Measurements from ENCODE around the gene SNRNP48.

Gene SNRNP48

GRCh38 chr6:7624796-7625710 lies 35.1 kb downstream of the SNRNP48 start:
- H3K27me3 ChIP-seq (ENCODE audit: control insufficient read depth, insufficient read depth, low read length), result no peaks in the 10 kb centered on the region
- H3K27ac ChIP-seq (ENCODE audit: low read depth, low read length), result no peak overlapping the region
- H3K9ac ChIP-seq (ENCODE audit: low read length), result no peak overlapping the region
- H3K4me3 ChIP-seq (ENCODE audit: low read length), result no peak overlapping the region
- no peaks in the 10 kb centered on the region for H3K4me1 ChIP-seq (ENCODE audit: control insufficient read depth, insufficient read depth, low read length)
- no peaks in the 10 kb centered on the region for H3K36me3 ChIP-seq (ENCODE audit: control insufficient read depth, insufficient read depth, low read length)

DNA sequence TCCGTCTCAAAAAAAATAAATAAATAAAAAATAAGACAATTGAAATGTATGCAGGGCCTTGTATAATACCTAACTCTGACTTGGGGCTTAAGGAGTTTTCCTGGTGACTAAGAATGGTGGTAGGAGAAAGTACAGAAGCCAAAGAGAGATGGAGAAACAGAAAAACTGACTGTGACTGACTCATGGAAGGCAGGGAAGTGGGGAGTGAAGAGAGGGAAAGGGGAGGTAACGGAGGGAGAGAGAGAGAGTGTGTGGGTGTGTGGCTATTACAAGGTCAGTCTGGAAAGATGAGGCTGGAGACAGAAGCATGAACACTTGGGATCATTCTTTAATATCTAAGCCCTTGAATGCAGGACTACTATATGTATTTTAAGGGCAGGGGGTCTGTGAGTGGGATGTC lies 38.5 kb downstream of the SNRNP48 start:
- H3K4me1 ChIP-seq (ENCODE audit: control insufficient read depth, insufficient read depth, low read length), result no peaks in the 10 kb centered on the region
- H3K36me3 ChIP-seq (ENCODE audit: control insufficient read depth, insufficient read depth, low read length), result no peaks in the 10 kb centered on the region
- no peak overlapping the region for H3K4me3 ChIP-seq (ENCODE audit: low read length)
- H3K27me3 ChIP-seq (ENCODE audit: control insufficient read depth, insufficient read depth, low read length), result no peaks in the 10 kb centered on the region
- H3K27ac ChIP-seq (ENCODE audit: low read depth, low read length), result no peak overlapping the region
- H3K9ac ChIP-seq (ENCODE audit: low read length), result no peak overlapping the region

DNA sequence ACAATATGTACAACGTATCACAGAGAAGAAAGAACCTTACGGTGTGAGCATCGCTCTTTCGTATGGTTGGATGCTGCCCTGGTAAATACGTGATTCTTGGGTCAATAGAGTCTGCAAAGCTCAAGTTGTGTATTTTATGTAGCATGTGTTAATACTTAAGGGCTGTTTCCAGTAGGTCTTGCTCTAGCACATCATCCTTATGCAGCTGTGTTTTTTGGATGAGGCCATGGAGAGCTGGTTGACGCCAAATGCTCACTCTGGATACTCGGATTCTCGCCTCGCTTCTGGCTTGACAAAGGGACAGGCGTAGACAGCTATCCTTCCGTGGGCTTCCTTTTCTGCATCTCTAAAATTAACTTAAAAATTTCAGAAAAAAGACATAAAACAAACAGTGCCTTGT lies 38.9 kb downstream of the SNRNP48 start:
- Histone ChIP-seq H3K27ac (ENCODE audit: low read depth, low read length) (no peak overlapping the region), H3K27me3 (ENCODE audit: control insufficient read depth, insufficient read depth, low read length) (no peaks in the 10 kb centered on the region), H3K36me3 (ENCODE audit: control insufficient read depth, insufficient read depth, low read length) (no peaks in the 10 kb centered on the region), H3K4me1 (ENCODE audit: control insufficient read depth, insufficient read depth, low read length) (no peaks in the 10 kb centered on the region), H3K4me3 (ENCODE audit: low read length) (no peak overlapping the region), H3K9ac (ENCODE audit: low read length) (no peak overlapping the region)

DNA sequence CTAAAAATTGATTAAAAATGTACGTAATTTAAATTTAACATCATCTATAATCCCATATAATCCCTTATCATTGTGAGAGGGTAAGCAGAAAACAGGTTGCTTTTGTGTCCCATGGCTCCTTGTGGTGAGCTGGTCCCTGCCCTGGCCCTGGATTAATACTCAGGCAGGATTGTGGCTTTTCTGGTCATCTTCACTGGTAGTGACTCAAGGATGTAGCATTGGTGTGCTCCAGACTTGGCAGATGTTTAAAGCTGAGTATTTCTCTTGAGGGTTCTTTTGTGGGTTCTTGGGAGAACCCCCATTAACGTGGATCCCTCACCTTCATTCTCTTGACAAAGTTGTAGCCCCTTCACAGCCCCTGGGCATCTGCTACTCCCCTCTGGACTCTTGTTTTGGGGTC lies 39.3 kb downstream of the SNRNP48 start:
- Histone ChIP-seq H3K9ac (ENCODE audit: low read length) (no peak overlapping the region), H3K27ac (ENCODE audit: low read depth, low read length) (no peak overlapping the region), H3K4me1 (ENCODE audit: control insufficient read depth, insufficient read depth, low read length) (no peaks in the 10 kb centered on the region), H3K27me3 (ENCODE audit: control insufficient read depth, insufficient read depth, low read length) (no peaks in the 10 kb centered on the region), H3K36me3 (ENCODE audit: control insufficient read depth, insufficient read depth, low read length) (no peaks in the 10 kb centered on the region), H3K4me3 (ENCODE audit: low read length) (no peak overlapping the region)

DNA sequence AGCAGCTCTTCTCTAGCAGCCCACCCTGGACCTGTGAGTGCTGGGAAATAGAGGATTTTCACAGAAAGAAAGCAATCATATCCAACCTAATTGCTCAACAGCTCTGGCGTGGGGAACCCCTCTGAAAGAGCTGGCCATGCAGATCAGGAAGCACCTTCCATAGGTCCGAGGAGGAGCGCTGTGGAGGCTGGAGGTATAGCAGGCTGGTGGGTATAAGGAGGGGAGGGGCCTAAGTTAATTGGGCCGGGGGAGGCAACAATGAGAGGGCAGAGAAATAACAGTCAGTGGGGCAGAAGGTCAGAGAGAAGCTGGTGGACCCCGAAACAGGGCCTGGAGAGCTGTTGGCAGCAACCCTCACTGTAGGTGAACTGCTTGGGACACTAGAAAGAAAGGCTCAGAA lies 40.8 kb downstream of the SNRNP48 start:
- Histone ChIP-seq H3K4me3 (ENCODE audit: low read length) (no peak overlapping the region), H3K4me1 (ENCODE audit: control insufficient read depth, insufficient read depth, low read length) (no peaks in the 10 kb centered on the region), H3K27ac (ENCODE audit: low read depth, low read length) (no peak overlapping the region), H3K27me3 (ENCODE audit: control insufficient read depth, insufficient read depth, low read length) (no peaks in the 10 kb centered on the region), H3K9ac (ENCODE audit: low read length) (no peak overlapping the region), H3K36me3 (ENCODE audit: control insufficient read depth, insufficient read depth, low read length) (no peaks in the 10 kb centered on the region)

DNA sequence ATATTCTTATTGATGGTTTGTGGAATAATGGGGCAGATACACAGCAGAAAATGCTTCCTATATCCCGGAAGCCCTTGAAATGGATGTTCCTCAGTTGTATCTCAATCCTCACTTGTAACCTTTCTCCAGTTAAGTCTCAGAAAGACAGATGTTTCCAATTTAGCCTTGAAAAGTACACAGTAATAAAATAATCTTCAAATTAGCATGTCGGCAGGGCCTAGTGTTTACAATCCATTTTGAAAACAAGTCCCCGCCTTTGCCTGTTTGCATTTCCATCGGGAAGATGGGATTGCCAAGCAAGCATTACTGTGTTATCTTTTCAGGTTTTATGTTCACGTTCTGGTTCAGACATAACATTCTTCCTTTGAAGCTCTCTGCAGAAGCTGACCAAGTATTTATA lies 41.5 kb downstream of the SNRNP48 start:
- H3K36me3 ChIP-seq (ENCODE audit: control insufficient read depth, insufficient read depth, low read length), result no peaks in the 10 kb centered on the region
- H3K9ac ChIP-seq (ENCODE audit: low read length), result no peak overlapping the region
- no peaks in the 10 kb centered on the region for H3K27me3 ChIP-seq (ENCODE audit: control insufficient read depth, insufficient read depth, low read length)
- H3K4me3 ChIP-seq (ENCODE audit: low read length), result no peak overlapping the region
- no peak overlapping the region for H3K27ac ChIP-seq (ENCODE audit: low read depth, low read length)
- no peaks in the 10 kb centered on the region for H3K4me1 ChIP-seq (ENCODE audit: control insufficient read depth, insufficient read depth, low read length)

DNA sequence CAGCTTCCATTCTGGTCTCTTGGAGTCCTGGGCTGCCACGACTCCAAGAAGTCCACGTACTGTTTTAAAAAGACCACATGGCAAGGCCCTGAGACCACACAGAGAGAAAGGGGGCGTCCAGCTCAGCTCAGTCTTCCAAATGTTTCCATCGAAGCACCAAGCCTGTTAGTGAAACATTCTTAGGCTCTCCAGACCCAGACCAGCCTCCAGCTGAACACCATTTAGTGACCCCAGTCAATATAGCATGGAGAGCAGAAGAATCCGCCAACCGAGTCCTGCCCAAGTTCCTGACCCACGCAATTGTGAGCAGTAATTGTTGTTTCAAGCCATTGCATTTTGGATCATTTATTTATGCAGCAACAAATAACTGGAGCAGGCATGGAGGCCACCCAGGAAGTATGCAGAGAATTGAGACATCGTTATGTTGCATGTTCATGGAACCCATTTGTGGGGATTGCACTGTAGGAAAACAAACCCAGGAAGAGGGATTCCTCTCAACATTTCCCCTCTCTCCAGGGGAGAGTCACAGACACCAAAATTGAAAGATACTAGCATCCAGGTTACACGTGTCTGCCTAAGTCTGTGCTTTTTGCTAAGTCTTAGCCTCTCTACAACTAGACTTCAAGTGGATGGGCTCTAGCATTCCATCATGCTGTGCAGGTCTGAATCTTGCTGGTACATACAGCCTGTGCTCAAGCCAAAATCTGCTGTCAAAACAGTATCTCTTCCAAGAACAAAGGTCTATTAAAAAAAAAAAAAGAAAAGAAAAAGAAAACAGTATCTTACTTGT lies 42.7 kb downstream of the SNRNP48 start:
- Histone ChIP-seq H3K4me3 (ENCODE audit: low read length) (no peak overlapping the region), H3K27ac (ENCODE audit: low read depth, low read length) (no peak overlapping the region), H3K27me3 (ENCODE audit: control insufficient read depth, insufficient read depth, low read length) (no peaks in the 10 kb centered on the region), H3K4me1 (ENCODE audit: control insufficient read depth, insufficient read depth, low read length) (no peaks in the 10 kb centered on the region), H3K9ac (ENCODE audit: low read length) (no peak overlapping the region), H3K36me3 (ENCODE audit: control insufficient read depth, insufficient read depth, low read length) (no peaks in the 10 kb centered on the region)

DNA sequence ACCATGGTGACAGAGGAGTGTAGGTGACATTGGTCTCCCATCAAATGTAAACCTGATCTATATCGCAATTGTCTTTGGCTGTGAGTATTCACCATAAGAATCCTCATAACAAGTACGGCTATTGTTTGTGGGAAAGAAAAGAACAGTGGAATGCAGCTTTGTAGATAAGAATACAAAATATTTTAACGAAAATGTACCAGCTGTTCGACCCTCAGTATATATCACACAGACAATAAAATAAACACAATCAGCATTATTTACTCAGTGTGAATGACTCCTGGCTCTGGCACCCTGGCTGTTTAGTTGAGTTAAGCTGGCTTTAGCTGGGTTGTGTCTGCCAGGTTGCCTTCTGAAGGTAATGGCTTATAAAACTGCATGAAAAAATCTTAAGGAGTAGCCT lies 43.4 kb downstream of the SNRNP48 start:
- no peaks in the 10 kb centered on the region for H3K4me1 ChIP-seq (ENCODE audit: control insufficient read depth, insufficient read depth, low read length)
- H3K27me3 ChIP-seq (ENCODE audit: control insufficient read depth, insufficient read depth, low read length), result no peaks in the 10 kb centered on the region
- no peaks in the 10 kb centered on the region for H3K36me3 ChIP-seq (ENCODE audit: control insufficient read depth, insufficient read depth, low read length)
- H3K27ac ChIP-seq (ENCODE audit: low read depth, low read length), result no peak overlapping the region
- H3K9ac ChIP-seq (ENCODE audit: low read length), result no peak overlapping the region
- no peak overlapping the region for H3K4me3 ChIP-seq (ENCODE audit: low read length)

DNA sequence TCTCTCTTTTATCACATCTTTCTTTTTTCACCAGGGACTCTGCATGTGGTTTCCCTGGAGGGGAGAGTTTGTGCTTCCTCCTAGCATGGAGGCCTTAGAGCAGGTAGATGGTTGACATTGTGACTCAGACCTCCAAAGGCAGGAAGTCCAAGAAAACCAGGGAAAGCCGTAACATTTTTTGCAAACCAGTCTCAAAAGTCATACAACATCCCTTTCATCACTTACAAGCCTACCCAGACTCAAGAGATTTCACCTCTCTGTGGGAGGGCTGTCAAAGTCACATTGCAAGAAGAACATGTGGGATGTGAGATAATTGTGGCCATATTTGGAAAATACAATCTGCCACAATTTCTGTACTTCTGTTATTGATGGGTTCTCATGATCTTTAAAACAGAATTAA lies 46.2 kb downstream of the SNRNP48 start:
- H3K36me3 ChIP-seq (ENCODE audit: control insufficient read depth, insufficient read depth, low read length), result no peaks in the 10 kb centered on the region
- no peak overlapping the region for H3K9ac ChIP-seq (ENCODE audit: low read length)
- H3K4me3 ChIP-seq (ENCODE audit: low read length), result no peak overlapping the region
- H3K27ac ChIP-seq (ENCODE audit: low read depth, low read length), result no peak overlapping the region
- H3K4me1 ChIP-seq (ENCODE audit: control insufficient read depth, insufficient read depth, low read length), result no peaks in the 10 kb centered on the region
- no peaks in the 10 kb centered on the region for H3K27me3 ChIP-seq (ENCODE audit: control insufficient read depth, insufficient read depth, low read length)

DNA sequence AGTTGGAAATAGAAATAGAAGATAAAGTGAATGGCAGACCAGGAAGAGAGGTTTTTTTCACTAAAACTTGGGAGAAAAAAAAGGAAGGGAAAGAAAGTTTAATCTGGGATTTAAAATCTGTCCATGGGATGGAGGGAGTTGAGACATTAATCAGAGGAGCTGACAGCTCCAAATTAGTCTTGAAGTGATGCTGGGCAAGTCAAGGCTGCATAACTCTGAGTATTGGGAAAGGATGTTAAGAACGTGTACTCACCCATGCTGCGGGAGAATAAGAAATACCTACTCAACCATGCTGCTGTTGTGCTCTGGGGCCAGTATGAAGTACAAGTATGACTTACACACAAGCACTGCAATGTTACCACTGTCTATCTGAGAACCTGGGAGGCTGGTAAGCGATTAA lies 47.5 kb downstream of the SNRNP48 start:
- Histone ChIP-seq H3K36me3 (ENCODE audit: control insufficient read depth, insufficient read depth, low read length) (no peaks in the 10 kb centered on the region), H3K4me3 (ENCODE audit: low read length) (no peak overlapping the region), H3K9ac (ENCODE audit: low read length) (no peak overlapping the region), H3K27ac (ENCODE audit: low read depth, low read length) (no peak overlapping the region), H3K27me3 (ENCODE audit: control insufficient read depth, insufficient read depth, low read length) (no peaks in the 10 kb centered on the region), H3K4me1 (ENCODE audit: control insufficient read depth, insufficient read depth, low read length) (no peaks in the 10 kb centered on the region)

- Histone ChIP-seq H3K9ac (ENCODE audit: low read length) (no peak overlapping the region), H3K4me3 (ENCODE audit: low read length) (no peak overlapping the region), H3K4me1 (ENCODE audit: control insufficient read depth, insufficient read depth, low read length) (no peaks in the 10 kb centered on the region), H3K27me3 (ENCODE audit: control insufficient read depth, insufficient read depth, low read length) (no peaks in the 10 kb centered on the region), H3K36me3 (ENCODE audit: control insufficient read depth, insufficient read depth, low read length) (no peaks in the 10 kb centered on the region), H3K27ac (ENCODE audit: low read depth, low read length) (no peak overlapping the region)
Measured at GRCh38 chr6:7639427-7639826, 49.4 kb downstream of the SNRNP48 start.

GRCh38 chr6:7640016-7640415 lies 50.0 kb downstream of the SNRNP48 start:
- Histone ChIP-seq H3K27ac (ENCODE audit: low read depth, low read length) (no peak overlapping the region), H3K4me1 (ENCODE audit: control insufficient read depth, insufficient read depth, low read length) (no peaks in the 10 kb centered on the region), H3K9ac (ENCODE audit: low read length) (no peak overlapping the region), H3K27me3 (ENCODE audit: control insufficient read depth, insufficient read depth, low read length) (no peaks in the 10 kb centered on the region), H3K36me3 (ENCODE audit: control insufficient read depth, insufficient read depth, low read length) (no peaks in the 10 kb centered on the region), H3K4me3 (ENCODE audit: low read length) (no peak overlapping the region)
